Measurements from ENCODE around the gene KCNK3.

GRCh38 chr2:26668856-26669750, 23.4 kb upstream of the KCNK3 start:
- no peak for TF ChIP-seq CTCF (IDR thresholded peaks at IDR 0.05; ENCODE audit: low read length)
- TF ChIP-seq EZH2 (optimal IDR thresholded peaks at IDR 0.05; ENCODE audit: low read depth, low read length): no peak
- TF ChIP-seq EZH2phosphoT487 (IDR thresholded peaks at IDR 0.05; ENCODE audit: low read length): no peak
